ENCODE measurements around the gene LTBP4.
"Not testable (repeated sequence)": the region's sequence is repeated elsewhere in the genome, so short reads cannot be mapped to it uniquely, and the experiment has no call there.

LTBP4 gene

DNA sequence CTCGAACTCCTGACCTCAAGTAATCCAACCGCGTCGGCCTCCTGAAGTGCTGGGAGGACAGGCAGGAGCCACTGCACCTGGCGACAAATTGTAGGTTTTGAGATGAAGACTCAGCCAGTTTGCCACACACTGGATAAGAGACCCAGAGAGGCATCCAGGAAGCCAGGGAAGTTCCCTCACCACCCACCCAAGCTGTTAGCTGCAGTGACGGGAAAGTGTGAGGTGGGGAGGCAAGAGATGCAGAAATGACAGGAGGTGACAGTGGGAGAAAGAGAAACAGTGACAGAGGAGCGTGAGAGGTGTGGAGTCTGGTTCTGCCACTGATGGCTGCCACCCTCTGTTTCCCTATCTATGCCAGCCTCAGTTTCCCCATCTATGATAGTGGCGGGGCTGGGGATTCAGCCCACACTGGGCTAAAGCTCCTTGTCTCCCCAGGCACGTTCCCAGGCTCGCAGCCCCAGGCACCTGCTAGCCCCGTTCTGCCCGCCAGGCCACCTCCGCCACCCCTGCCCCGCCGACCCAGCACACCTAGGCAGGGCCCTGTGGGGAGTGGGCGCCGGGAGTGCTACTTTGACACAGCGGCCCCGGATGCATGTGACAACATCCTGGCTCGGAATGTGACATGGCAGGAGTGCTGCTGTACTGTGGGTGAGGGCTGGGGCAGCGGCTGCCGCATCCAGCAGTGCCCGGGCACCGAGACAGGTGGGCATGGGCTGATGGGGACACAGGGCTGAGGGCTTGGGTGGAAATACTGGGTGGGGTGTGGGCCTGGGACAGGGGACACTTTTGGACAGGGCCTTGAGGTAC is 21.0 kb downstream of the LTBP4 start:
- no peak for DNase-seq (ENCODE audit: low read depth in 1 of 2, low spot score in 1 of 2)
- H3K27ac ChIP-seq (replicated peaks), result no peak overlapping the region
- no peaks in the 10 kb centered on the region for H3K27me3 ChIP-seq (ENCODE audit: insufficient read depth, poor library complexity, severe bottlenecking)
- TF ChIP-seq, protein P1, sequence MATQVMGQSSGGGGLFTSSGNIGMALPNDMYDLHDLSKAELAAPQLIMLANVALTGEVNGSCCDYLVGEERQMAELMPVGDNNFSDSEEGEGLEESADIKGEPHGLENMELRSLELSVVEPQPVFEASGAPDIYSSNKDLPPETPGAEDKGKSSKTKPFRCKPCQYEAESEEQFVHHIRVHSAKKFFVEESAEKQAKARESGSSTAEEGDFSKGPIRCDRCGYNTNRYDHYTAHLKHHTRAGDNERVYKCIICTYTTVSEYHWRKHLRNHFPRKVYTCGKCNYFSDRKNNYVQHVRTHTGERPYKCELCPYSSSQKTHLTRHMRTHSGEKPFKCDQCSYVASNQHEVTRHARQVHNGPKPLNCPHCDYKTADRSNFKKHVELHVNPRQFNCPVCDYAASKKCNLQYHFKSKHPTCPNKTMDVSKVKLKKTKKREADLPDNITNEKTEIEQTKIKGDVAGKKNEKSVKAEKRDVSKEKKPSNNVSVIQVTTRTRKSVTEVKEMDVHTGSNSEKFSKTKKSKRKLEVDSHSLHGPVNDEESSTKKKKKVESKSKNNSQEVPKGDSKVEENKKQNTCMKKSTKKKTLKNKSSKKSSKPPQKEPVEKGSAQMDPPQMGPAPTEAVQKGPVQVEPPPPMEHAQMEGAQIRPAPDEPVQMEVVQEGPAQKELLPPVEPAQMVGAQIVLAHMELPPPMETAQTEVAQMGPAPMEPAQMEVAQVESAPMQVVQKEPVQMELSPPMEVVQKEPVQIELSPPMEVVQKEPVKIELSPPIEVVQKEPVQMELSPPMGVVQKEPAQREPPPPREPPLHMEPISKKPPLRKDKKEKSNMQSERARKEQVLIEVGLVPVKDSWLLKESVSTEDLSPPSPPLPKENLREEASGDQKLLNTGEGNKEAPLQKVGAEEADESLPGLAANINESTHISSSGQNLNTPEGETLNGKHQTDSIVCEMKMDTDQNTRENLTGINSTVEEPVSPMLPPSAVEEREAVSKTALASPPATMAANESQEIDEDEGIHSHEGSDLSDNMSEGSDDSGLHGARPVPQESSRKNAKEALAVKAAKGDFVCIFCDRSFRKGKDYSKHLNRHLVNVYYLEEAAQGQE (IDR thresholded peaks at IDR 0.05; ENCODE audit: insufficient replicate concordance, low read depth), result no peak
- no peak for TF ChIP-seq CTCF (IDR thresholded peaks at IDR 0.05; ENCODE audit: insufficient read depth, low read length)
- TF ChIP-seq POLR2AphosphoS5 (IDR thresholded peaks at IDR 0.05; ENCODE audit: low read depth), result no peak
- no peak for TF ChIP-seq SPI1 (IDR thresholded peaks at IDR 0.05; ENCODE audit: borderline replicate concordance, low read depth)
- TF ChIP-seq GABPA (IDR thresholded peaks at IDR 0.05; ENCODE audit: low read depth), result no peak
- H3K4me3 ChIP-seq (replicated peaks; ENCODE audit: insufficient read depth, low read length), result no peak overlapping the region

GRCh38 chr19:40622773-40623075 is 21.6 kb downstream of the LTBP4 start:
- Histone ChIP-seq H3K27ac (replicated peaks) (no peak overlapping the region), H3K4me3 (replicated peaks; ENCODE audit: insufficient read depth, low read length) (no peak overlapping the region), H3K27me3 (ENCODE audit: insufficient read depth, poor library complexity, severe bottlenecking) (no peaks in the 10 kb centered on the region)
- DNase-seq (ENCODE audit: low read depth in 1 of 2, low spot score in 1 of 2), result no peak
- TF ChIP-seq POLR2AphosphoS5 (IDR thresholded peaks at IDR 0.05; ENCODE audit: low read depth) (no peak), CTCF (IDR thresholded peaks at IDR 0.05; ENCODE audit: insufficient read depth, low read length) (no peak), GABPA (IDR thresholded peaks at IDR 0.05; ENCODE audit: low read depth) (no peak), SPI1 (IDR thresholded peaks at IDR 0.05; ENCODE audit: borderline replicate concordance, low read depth) (no peak)
- TF ChIP-seq, protein P1 (IDR thresholded peaks at IDR 0.05; ENCODE audit: insufficient replicate concordance, low read depth), result no peak

DNA sequence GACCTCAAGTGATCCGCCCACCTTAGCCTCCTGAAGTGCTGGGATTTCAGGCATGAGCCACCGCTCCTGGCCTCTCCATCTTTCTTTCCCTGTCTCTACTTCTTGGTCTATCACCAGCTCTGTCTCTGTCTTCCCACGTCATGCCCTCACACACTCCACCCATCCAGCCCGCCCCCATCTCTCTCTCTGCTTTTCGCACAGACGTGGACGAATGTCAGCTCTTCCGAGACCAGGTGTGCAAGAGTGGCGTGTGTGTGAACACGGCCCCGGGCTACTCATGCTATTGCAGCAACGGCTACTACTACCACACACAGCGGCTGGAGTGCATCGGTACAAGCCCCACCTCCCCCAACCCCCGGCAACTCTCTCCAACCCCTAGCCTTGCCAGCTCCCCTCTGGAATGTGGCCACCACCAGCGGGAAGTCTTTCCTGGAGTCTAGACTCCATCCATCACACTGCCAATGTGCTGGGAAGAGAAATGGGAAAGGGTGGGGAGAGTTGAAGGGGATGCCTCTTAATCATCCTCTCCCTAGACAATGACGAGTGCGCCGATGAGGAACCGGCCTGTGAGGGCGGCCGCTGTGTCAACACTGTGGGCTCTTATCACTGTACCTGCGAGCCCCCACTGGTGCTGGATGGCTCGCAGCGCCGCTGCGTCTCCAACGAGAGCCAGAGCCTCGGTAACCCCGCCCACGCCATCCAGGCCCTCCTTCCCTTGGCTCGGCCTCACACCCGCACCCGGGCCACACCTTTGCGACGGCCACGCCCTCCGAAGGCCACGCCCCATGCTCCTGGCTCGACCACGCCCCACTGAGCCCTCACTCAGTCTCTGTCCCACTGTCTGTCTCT is 22.5 kb downstream of the LTBP4 start:
- no peak overlapping the region for H3K4me3 ChIP-seq (replicated peaks; ENCODE audit: insufficient read depth, low read length)
- TF ChIP-seq CTCF (IDR thresholded peaks at IDR 0.05; ENCODE audit: insufficient read depth, low read length) (no peak), GABPA (IDR thresholded peaks at IDR 0.05; ENCODE audit: low read depth) (no peak), SPI1 (IDR thresholded peaks at IDR 0.05; ENCODE audit: borderline replicate concordance, low read depth) (no peak), POLR2AphosphoS5 (IDR thresholded peaks at IDR 0.05; ENCODE audit: low read depth) (no peak)
- TF ChIP-seq, protein P1 (IDR thresholded peaks at IDR 0.05; ENCODE audit: insufficient replicate concordance, low read depth), result no peak
- no peak overlapping the region for H3K27ac ChIP-seq (replicated peaks)
- DNase-seq (ENCODE audit: low read depth in 1 of 2, low spot score in 1 of 2), result no peak
- no peaks in the 10 kb centered on the region for H3K27me3 ChIP-seq (ENCODE audit: insufficient read depth, poor library complexity, severe bottlenecking)

DNA sequence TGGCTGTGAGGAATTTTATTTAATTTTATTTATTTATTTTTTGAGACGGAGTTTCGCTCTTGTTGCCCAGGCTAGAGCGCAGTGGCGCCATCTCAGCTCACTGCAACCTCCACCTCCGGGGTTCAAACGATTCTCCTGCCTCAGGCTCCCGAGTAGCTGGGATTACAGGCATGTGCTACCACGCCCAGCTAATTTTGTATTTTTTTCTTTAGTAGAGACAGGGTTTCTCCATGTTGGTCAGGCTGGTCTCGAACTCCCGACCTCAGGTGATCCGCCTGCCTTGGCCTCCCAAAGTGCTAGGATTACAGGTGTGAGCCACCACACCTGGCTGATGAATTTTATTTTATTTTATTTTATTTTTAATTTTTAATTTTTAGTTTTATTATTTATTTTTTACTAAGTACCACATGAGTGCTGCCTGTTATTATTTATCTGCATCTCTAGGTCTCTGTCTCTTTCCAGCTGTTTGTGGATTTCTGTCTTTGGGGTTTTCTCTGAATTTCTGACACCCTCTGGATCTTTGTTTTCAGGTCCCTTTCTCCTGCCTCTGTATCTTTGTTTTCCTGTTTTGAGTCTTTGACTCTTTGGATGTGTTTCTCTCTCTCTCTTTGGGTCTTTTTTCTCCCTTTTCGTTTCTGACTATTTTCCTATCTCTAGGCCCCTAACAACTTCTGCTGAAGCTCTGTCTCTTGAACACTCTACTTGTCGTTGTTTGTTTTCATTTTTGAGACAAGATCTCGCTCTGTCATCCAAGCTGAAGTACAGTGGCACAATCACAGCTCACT is 23.4 kb downstream of the LTBP4 start:
- not testable (repeated sequence) for H3K27ac ChIP-seq (replicated peaks); DNase-seq (ENCODE audit: low read depth in 1 of 2, low spot score in 1 of 2); H3K4me3 ChIP-seq (replicated peaks; ENCODE audit: insufficient read depth, low read length); H3K27me3 ChIP-seq (ENCODE audit: insufficient read depth, poor library complexity, severe bottlenecking)

Measured in HL-60 (cell line).